Calu3 (cell line): Measurements from ENCODE around the gene DNAJC7. TPM values are rescaled to one million over a fixed set of nuclear protein-coding genes. Genes with fewer than 3 reads are reported as not detected.

ENCODE experiments used
- BruUV-seq: library from RNA; stranded (reverse); fragments of 400-500 nt; replicated peaks from 2 replicates; lab custom pipeline; 2021; lab: Mats Ljungman, UMichigan
- CTCF ChIA-PET: fragments of 300-600 bp; sonication (Branson Sonifier 250); formaldehyde crosslinking; loops from one replicate; lab custom pipeline; 2022; ENCODE audit warnings: antibody characterized with exemption; lab: Charles Lee
- DNase-seq: peaks from one replicate; pipeline ENCODE4 v3.0.0; 2022
- H3K27ac Mint-ChIP-seq: one replicate; pipeline ENCODE4 v1.8.0; 2022; ENCODE audit warnings: mixed read lengths; ENCODE audit not compliant: unreplicated experiment
- H3K27me3 Mint-ChIP-seq: one replicate; pipeline ENCODE4 v1.8.0; 2022; ENCODE audit warnings: mixed read lengths; ENCODE audit not compliant: unreplicated experiment
- H3K36me3 Mint-ChIP-seq: one replicate; pipeline ENCODE4 v1.8.0; 2022; ENCODE audit warnings: mild to moderate bottlenecking, moderate library complexity, mixed read lengths; ENCODE audit not compliant: insufficient read depth, unreplicated experiment
- H3K4me1 Mint-ChIP-seq: one replicate; pipeline ENCODE4 v1.8.0; 2022; ENCODE audit warnings: mild to moderate bottlenecking, low read depth, mixed read lengths; ENCODE audit not compliant: unreplicated experiment
- H3K4me3 Mint-ChIP-seq: one replicate; pipeline ENCODE4 v1.8.0; 2022; ENCODE audit warnings: mild to moderate bottlenecking, low read depth, moderate library complexity, mixed read lengths; ENCODE audit not compliant: unreplicated experiment
- H3K9me3 Mint-ChIP-seq: one replicate; pipeline ENCODE4 v1.8.0; 2022; ENCODE audit warnings: low read depth, mixed read lengths; ENCODE audit not compliant: unreplicated experiment
- intact Hi-C: fragments of 100-400 bp; cut with micrococcal nuclease; formaldehyde crosslinking; loops from one replicate; pipeline ENCODE4 v1.10.0; 2022; ENCODE audit not compliant: unreplicated experiment
- total RNA-seq: library from RNA; stranded (reverse); gene quantifications from 2 replicates; pipeline ENCODE4 v1.2.3, GENCODE V29; 2022
- TF ChIP-seq, protein P1 (sequence below): fragments of 200-600 bp; IDR thresholded peaks from one replicate; pipeline ENCODE4 v1.8.0; 2022; ENCODE audit warnings: antibody characterized with exemption; ENCODE audit not compliant: unreplicated experiment

DNAJC7 gene
- total RNA-seq, 1 experiment from 2014 or later, result 184 TPM

DNA sequence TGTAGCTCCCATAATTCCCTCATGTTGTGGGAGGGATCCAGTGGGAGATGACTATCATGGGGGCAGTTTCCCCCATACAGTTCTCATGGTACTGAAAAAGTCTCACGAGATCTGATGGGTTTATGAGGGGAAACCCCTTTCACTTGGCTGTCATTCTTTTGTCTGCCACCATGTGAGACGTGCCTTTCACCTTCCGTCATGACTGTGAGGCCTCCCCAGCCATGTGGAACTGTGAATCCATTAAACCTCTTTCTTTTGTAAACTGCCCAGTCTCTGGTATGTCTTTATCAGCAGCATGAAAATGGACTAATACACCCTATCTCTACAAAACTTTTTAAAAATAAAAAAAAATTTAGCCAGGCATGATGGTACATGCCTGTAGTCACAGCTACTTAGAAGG is 39.4 kb upstream of the DNAJC7 start:
- no TSS peak for BruUV-seq

DNA sequence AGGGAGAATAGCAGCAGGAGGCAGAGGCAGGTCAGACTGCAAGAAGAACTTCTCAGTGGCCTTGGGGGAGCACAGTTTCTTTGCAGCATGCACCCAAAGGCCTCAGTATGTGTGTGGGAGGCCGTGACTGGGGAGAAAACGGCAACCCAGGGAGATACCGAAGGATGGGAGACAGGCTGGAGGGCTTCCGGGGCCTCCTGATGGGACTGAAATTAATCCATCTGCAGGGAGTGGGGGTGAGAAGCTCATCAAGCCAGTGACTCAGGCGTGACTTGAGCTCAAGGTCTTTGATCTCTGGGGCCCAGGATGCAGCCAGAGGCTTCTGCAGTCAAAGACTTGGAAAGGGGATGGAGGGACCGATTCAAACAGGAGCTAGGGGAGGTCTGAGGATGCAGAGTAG is 38.3 kb upstream of the DNAJC7 start:
- no peak overlapping the region for H3K27ac Mint-ChIP-seq

More for the DNA sequence above, 39.4 kb upstream of the DNAJC7 start:
- Mint-ChIP-seq H3K36me3 (no peaks in the 10 kb centered on the region), H3K27me3 (peaks cover 76% of the 10 kb centered on the region), H3K27ac (no peak overlapping the region), H3K4me3 (no peak overlapping the region), H3K4me1 (no peaks in the 10 kb centered on the region), H3K9me3 (no peaks in the 10 kb centered on the region)
- TF ChIP-seq, protein P1, sequence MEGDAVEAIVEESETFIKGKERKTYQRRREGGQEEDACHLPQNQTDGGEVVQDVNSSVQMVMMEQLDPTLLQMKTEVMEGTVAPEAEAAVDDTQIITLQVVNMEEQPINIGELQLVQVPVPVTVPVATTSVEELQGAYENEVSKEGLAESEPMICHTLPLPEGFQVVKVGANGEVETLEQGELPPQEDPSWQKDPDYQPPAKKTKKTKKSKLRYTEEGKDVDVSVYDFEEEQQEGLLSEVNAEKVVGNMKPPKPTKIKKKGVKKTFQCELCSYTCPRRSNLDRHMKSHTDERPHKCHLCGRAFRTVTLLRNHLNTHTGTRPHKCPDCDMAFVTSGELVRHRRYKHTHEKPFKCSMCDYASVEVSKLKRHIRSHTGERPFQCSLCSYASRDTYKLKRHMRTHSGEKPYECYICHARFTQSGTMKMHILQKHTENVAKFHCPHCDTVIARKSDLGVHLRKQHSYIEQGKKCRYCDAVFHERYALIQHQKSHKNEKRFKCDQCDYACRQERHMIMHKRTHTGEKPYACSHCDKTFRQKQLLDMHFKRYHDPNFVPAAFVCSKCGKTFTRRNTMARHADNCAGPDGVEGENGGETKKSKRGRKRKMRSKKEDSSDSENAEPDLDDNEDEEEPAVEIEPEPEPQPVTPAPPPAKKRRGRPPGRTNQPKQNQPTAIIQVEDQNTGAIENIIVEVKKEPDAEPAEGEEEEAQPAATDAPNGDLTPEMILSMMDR, result no peak
- no peak for DNase-seq
- CTCF ChIA-PET, result interaction anchor here (1.5 kb wide), 1 partner anchor 9 kb away, joined by 6 read pairs; no protein-coding TSS in a partner anchor
- intact Hi-C loops, result no loop called here

DNA sequence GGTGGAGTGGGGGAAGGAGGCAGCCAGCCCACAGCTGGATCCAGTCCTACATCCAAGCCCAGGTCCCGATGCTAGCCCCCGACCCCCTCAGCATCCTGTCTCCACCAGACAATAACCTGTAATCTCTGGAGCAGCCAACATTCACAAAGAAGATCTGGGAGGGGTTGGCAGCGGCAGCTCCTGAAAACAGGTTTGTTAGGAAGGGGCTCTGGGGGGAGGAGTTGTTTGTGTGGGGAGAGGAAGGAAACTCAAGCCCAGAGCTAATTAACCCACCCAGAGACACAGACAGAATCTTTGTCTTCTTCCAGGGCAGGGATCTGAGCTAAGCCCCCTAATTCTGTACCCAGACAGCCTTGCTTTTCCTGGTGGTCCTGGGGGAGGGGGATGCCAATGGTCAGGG is 37.8 kb upstream of the DNAJC7 start:
- no peak overlapping the region for H3K4me3 Mint-ChIP-seq
- H3K27me3 Mint-ChIP-seq, result peaks cover 72% of the 10 kb centered on the region
- peaks cover 11% of the 10 kb centered on the region for H3K36me3 Mint-ChIP-seq
- no peak overlapping the region for H3K27ac Mint-ChIP-seq
- DNase-seq, result no peak
- H3K9me3 Mint-ChIP-seq, result no peaks in the 10 kb centered on the region
- TF ChIP-seq, protein P1, result no peak
- intact Hi-C loops, result no loop called here
- CTCF ChIA-PET, result interaction anchor here (0.7 to 1.5 kb wide), 5 partner anchors 10 to 1992 kb away, joined by 3 to 8 read pairs (median 6); partner anchors contain the start of genes CNP, DNAJC7 and THRA
- BruUV-seq, result no TSS peak
- H3K4me1 Mint-ChIP-seq, result peaks cover 7% of the 10 kb centered on the region

More for the DNA sequence above, 38.3 kb upstream of the DNAJC7 start:
- no peaks in the 10 kb centered on the region for H3K9me3 Mint-ChIP-seq
- TF ChIP-seq, protein P1, result no peak
- intact Hi-C loops, result no loop called here
- H3K4me1 Mint-ChIP-seq, result peaks cover 7% of the 10 kb centered on the region
- no peak overlapping the region for H3K4me3 Mint-ChIP-seq
- BruUV-seq, result no TSS peak
- peaks cover 8% of the 10 kb centered on the region for H3K36me3 Mint-ChIP-seq
- DNase-seq, result no peak
- CTCF ChIA-PET, result interaction anchor here (0.5 to 1.5 kb wide), 4 partner anchors 10 to 1992 kb away, joined by 4 to 6 read pairs (median 6); partner anchors contain the start of genes CNP and THRA
- peaks cover 77% of the 10 kb centered on the region for H3K27me3 Mint-ChIP-seq

DNA sequence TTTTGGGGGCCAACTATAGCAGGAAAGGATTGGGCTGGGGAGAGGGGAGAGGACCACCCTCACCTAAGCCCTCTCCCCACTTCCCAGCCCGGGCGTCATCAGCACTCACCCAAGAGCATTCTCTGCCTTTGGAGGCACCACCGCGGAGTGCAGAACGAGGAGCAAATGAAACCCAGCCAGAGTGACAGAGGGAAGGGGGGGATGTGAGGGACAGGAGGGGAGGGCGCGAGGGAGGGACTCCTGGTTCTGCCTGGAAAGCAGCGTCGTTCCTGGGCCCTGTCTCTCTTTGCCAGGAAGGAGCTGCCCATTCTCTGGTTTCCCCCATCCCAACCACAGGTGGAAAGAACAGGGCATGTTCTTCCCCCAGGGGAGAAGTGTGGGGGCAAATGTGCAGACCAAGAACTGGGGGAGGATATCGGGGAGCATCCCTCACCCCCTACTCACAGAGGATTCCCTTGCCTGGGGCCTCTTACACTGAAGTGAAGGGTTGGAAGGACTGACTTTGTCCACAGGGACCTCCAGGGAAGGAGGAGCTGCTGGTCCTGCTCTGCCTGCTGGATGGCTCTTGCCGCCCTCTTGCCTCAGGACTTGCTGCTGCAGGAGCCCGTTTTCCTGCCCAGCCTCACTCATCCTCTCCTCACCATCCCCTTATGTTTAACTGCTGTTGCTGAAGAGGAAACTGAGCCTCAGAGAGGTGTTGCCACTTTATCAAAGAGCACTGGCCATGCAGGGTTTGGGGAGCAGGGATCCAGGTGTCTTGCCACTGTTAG is 36.7 kb upstream of the DNAJC7 start:
- CTCF ChIA-PET, result interaction anchor here (0.9 to 1.3 kb wide), 3 partner anchors 12 to 311 kb away, joined by 3 to 8 read pairs (median 3); partner anchors contain the start of gene DNAJC7
- no peaks in the 10 kb centered on the region for H3K9me3 Mint-ChIP-seq
- intact Hi-C loops, result no loop called here
- no peak overlapping the region for H3K4me3 Mint-ChIP-seq
- H3K4me1 Mint-ChIP-seq, result peaks cover 7% of the 10 kb centered on the region
- BruUV-seq, result no TSS peak
- H3K27me3 Mint-ChIP-seq, result peaks cover 68% of the 10 kb centered on the region
- DNase-seq, result no peak
- peaks cover 14% of the 10 kb centered on the region for H3K36me3 Mint-ChIP-seq
- TF ChIP-seq, protein P1, result no peak
- H3K27ac Mint-ChIP-seq, result no peak overlapping the region
